Gastrocnemius medialis (tissue), 4 donors: ENCODE results near the gene MAD2L2.

Source experiments
- POLR2A ChIP-seq, 2 donors: fragments of 450-650 bp; IDR thresholded peaks; one replicate each; pipeline ENCODE4 v1.6.1; 2017; ENCODE audit warnings: antibody characterized with exemption in 2 of 2, mild to moderate bottlenecking in 2 of 2, moderate library complexity in 2 of 2
- TF ChIP-seq, protein P1 (sequence below), 5 experiments: fragments of 450-650 bp in 3 of 5; fragments of 200-600 bp in 2 of 5; sonication (generic) in 2 of 5; IDR thresholded peaks in 4 of 5; conservative IDR thresholded peaks in 1 of 5; 1 replicate in 4 of 5; 2 replicates in 1 of 5; pipeline ENCODE4 v1.5.1; 2016 to 2019; ENCODE audit warnings: antibody characterized with exemption in 5 of 5, mild to moderate bottlenecking in 3 of 5, moderate library complexity in 3 of 5

DNA sequence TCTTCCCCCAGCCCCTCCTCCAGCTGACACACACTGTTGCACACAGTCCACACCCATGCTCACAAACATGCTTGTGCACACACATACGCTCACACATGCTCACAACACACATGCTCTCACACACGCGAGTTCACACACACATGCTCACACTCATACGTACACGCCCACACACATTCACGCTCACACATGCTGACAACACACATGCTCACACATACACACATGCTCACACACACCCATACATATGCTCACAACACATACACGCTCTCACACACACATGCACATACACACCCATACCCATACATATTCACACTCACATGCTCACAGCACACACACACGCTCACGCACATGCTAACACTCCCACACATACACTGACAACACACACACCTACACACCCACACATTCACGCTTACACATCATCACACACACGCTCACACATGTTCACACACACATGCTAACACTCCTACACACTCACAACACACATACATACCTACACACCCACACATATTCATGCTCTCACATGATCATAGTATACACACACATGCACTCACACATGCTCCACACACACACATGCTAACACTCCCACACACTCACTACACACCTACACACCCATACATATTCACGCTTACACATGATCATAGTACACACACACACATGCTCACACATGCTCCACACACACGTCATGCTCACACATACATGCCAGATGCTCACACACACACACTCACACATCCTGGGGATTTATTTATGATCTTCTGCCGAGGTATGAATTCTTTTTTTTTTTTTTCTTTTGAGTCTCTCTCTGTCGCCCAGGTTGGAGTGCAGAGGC lies 21.2 kb upstream of the MAD2L2 start:
- TF ChIP-seq, protein P1, sequence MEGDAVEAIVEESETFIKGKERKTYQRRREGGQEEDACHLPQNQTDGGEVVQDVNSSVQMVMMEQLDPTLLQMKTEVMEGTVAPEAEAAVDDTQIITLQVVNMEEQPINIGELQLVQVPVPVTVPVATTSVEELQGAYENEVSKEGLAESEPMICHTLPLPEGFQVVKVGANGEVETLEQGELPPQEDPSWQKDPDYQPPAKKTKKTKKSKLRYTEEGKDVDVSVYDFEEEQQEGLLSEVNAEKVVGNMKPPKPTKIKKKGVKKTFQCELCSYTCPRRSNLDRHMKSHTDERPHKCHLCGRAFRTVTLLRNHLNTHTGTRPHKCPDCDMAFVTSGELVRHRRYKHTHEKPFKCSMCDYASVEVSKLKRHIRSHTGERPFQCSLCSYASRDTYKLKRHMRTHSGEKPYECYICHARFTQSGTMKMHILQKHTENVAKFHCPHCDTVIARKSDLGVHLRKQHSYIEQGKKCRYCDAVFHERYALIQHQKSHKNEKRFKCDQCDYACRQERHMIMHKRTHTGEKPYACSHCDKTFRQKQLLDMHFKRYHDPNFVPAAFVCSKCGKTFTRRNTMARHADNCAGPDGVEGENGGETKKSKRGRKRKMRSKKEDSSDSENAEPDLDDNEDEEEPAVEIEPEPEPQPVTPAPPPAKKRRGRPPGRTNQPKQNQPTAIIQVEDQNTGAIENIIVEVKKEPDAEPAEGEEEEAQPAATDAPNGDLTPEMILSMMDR (IDR thresholded peaks at IDR 0.05 in 4 of 5, conservative IDR thresholded peaks at IDR 0.05 in 1 of 5) = no peak
- TF ChIP-seq POLR2A (IDR thresholded peaks at IDR 0.05) = no peak
